ENCODE results near the gene AGAP4.
"Not testable (repeated sequence)": the region's sequence is repeated elsewhere in the genome, so short reads cannot be mapped to it uniquely, and the experiment has no call there.

- not testable (repeated sequence) for TF ChIP-seq CTCF (IDR thresholded peaks at IDR 0.05); EZH2 (IDR thresholded peaks at IDR 0.05; ENCODE audit: borderline replicate concordance, insufficient read depth, low read depth, low read length, poor library complexity, severe bottlenecking)
Measured at GRCh38 chr10:45789991-45790390, 57.3 kb downstream of the AGAP4 start.

All from B cell (primary cell).